ENCODE results near the gene IL1RN. TPM values are rescaled to one million over a fixed set of nuclear protein-coding genes. Genes with fewer than 3 reads are reported as not detected.

IL1RN gene
- polyA plus RNA-seq, 3 donors, result 89.9 to 109 (median 92.0) TPM

DNA sequence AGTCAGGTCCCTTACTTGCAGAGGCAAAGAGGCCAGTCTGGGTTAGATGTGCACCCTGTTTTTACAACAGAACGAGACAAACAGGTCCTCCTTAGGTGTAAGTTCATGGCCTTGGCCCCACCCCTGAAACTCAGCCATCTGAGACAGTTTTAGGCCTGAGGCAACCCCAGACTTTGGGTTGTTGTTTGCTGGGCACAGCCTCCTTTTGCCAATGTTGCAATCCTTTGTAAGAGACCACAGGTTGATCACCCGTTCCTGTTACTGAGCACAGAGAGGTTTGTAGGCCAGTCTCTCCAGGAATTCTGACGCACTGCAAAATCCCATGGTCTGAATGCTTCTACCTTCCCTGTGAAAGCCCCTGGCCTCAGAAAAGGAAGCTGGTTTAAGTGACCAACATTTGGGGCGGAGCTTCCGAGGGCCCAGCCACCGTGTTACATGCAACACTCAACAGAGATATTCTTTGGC lies 15.5 kb upstream of the IL1RN start:
- Histone ChIP-seq H3K9ac (ENCODE audit: insufficient read depth, low read length, poor library complexity, severe bottlenecking) (no peak overlapping the region), H2AFZ (ENCODE audit: insufficient read depth, low read depth, low read length, poor library complexity, severe bottlenecking) (no peak overlapping the region), H3K9me3 (replicated peaks in 1 of 2; ENCODE audit: control insufficient read depth in 1 of 2, insufficient read depth in 1 of 2, low read length in 2 of 2) (no peaks in the 10 kb centered on the region), H4K20me1 (ENCODE audit: insufficient read depth, low read length) (no peaks in the 10 kb centered on the region), H3K27me3 (ENCODE audit: control insufficient read depth in 2 of 2, insufficient read depth in 2 of 2, low read length in 2 of 2) (no peaks in the 10 kb centered on the region), H3K27ac (ENCODE audit: low read depth in 1 of 2, low read length in 2 of 2) (peak overlapping the region; percentile 38 to 65), H3K79me2 (ENCODE audit: insufficient read depth, low read length) (no peaks in the 10 kb centered on the region), H3K4me2 (replicated peaks; ENCODE audit: extremely low read depth, low read length, poor library complexity, severe bottlenecking) (peak overlapping the region; percentile 39), H3K36me3 (replicated peaks in 1 of 2; ENCODE audit: control insufficient read depth in 1 of 2, insufficient read depth in 2 of 2, low read length in 2 of 2) (no peaks in the 10 kb centered on the region), H3K4me1 (ENCODE audit: control insufficient read depth in 1 of 2, insufficient read depth in 2 of 2, low read length in 2 of 2) (peaks cover 57 to 59% of the 10 kb centered on the region in 2 donors), H3K4me3 (replicated peaks in 1 of 3; ENCODE audit: low read depth in 2 of 3, low read length in 3 of 3) (peak overlapping the region in 1 of 3 experiments; percentile 5)
- Mint-ChIP-seq H3K4me1 (no peaks in the 10 kb centered on the region), H3K36me3 (no peaks in the 10 kb centered on the region), H3K4me3 (peak overlapping the region in 1 of 2 donors; percentile 53), H3K9me3 (no peaks in the 10 kb centered on the region), H3K27me3 (ENCODE audit: low read depth in 3 of 3) (no peaks in the 10 kb centered on the region), H3K27ac (peak overlapping the region in 3 of 7 donors; percentile 61 to 88 (median 71))
- intact Hi-C loops (cut with micrococcal nuclease), result loop anchor here in 1 of 2 donors (2.0 kb wide), 1 partner anchor 17 kb away; no protein-coding TSS in a partner anchor
- 7% methylated on average over 3 of the region's 6 CpGs for WGBS (ENCODE audit: insufficient coverage)
- TF ChIP-seq, protein P1, sequence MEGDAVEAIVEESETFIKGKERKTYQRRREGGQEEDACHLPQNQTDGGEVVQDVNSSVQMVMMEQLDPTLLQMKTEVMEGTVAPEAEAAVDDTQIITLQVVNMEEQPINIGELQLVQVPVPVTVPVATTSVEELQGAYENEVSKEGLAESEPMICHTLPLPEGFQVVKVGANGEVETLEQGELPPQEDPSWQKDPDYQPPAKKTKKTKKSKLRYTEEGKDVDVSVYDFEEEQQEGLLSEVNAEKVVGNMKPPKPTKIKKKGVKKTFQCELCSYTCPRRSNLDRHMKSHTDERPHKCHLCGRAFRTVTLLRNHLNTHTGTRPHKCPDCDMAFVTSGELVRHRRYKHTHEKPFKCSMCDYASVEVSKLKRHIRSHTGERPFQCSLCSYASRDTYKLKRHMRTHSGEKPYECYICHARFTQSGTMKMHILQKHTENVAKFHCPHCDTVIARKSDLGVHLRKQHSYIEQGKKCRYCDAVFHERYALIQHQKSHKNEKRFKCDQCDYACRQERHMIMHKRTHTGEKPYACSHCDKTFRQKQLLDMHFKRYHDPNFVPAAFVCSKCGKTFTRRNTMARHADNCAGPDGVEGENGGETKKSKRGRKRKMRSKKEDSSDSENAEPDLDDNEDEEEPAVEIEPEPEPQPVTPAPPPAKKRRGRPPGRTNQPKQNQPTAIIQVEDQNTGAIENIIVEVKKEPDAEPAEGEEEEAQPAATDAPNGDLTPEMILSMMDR (IDR thresholded peaks at IDR 0.05), result no peak
- DNase-seq, result peak; percentile 73 to 98 (median 79)

DNA sequence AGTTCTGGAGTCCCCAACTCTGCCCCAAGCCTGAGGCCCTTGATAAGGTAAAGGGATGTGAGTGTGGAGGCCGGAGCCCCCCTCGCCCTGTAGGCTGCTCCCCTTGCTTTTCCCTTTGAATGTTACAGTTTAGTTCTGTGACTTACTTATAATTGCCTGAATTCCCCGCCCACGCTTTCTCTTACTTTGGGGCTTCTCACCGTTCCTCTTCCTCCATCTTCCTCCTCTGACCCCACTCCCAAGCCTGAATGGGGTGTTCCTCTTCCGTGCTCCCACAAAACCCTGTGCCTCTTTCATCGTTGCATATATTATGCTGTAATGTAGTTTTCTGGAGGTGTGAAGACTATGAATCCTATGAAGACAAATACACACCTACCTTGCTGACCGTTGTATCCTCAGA lies 15.0 kb upstream of the IL1RN start:
- Mint-ChIP-seq H3K4me1 (no peaks in the 10 kb centered on the region), H3K4me3 (peak overlapping the region in 1 of 2 donors; percentile 53), H3K27ac (peak overlapping the region in 1 of 7 donors; percentile 88), H3K27me3 (ENCODE audit: low read depth in 3 of 3) (no peaks in the 10 kb centered on the region), H3K36me3 (no peaks in the 10 kb centered on the region), H3K9me3 (no peaks in the 10 kb centered on the region)
- peak in 1 of 3 donors; percentile 43 for DNase-seq
- intact Hi-C loops (cut with micrococcal nuclease), result loop anchor here in 1 of 2 donors (2.0 kb wide), 1 partner anchor 16 kb away; no protein-coding TSS in a partner anchor
- H3K27me3 ChIP-seq (ENCODE audit: control insufficient read depth in 2 of 2, insufficient read depth in 2 of 2, low read length in 2 of 2), result no peaks in the 10 kb centered on the region
- peak overlapping the region; percentile 7 for H2AFZ ChIP-seq (ENCODE audit: insufficient read depth, low read depth, low read length, poor library complexity, severe bottlenecking)
- no peak overlapping the region for H3K9ac ChIP-seq (ENCODE audit: insufficient read depth, low read length, poor library complexity, severe bottlenecking)
- H3K4me3 ChIP-seq (replicated peaks in 1 of 3; ENCODE audit: low read depth in 2 of 3, low read length in 3 of 3), result peak overlapping the region in 1 of 3 experiments; percentile 21
- H3K4me2 ChIP-seq (replicated peaks; ENCODE audit: extremely low read depth, low read length, poor library complexity, severe bottlenecking), result peak overlapping the region; percentile 39
- TF ChIP-seq, protein P1 (IDR thresholded peaks at IDR 0.05), result no peak
- peaks cover 60 to 64% of the 10 kb centered on the region in 2 donors for H3K4me1 ChIP-seq (ENCODE audit: control insufficient read depth in 1 of 2, insufficient read depth in 2 of 2, low read length in 2 of 2)
- no CpG with 5 or more reads among the region's 8 CpGs for WGBS (ENCODE audit: insufficient coverage)
- no peaks in the 10 kb centered on the region for H4K20me1 ChIP-seq (ENCODE audit: insufficient read depth, low read length)
- H3K36me3 ChIP-seq (replicated peaks in 1 of 2; ENCODE audit: control insufficient read depth in 1 of 2, insufficient read depth in 2 of 2, low read length in 2 of 2), result no peaks in the 10 kb centered on the region
- H3K9me3 ChIP-seq (replicated peaks in 1 of 2; ENCODE audit: control insufficient read depth in 1 of 2, insufficient read depth in 1 of 2, low read length in 2 of 2), result no peaks in the 10 kb centered on the region
- no peaks in the 10 kb centered on the region for H3K79me2 ChIP-seq (ENCODE audit: insufficient read depth, low read length)
- peak overlapping the region; percentile 38 to 65 for H3K27ac ChIP-seq (ENCODE audit: low read depth in 1 of 2, low read length in 2 of 2)
